HCT116 (cell line): Measurements from ENCODE around the gene HSPBAP1. TPM values are rescaled to one million over a fixed set of nuclear protein-coding genes. Genes with fewer than 3 reads are reported as not detected.

Source experiments
- ATAC-seq: fragments of 200-7000 bp; cut with Tn5 transposase; 2 replicates; pipeline ENCODE4 v1.9.1; 2020; ENCODE audit warnings: mild to moderate bottlenecking, moderate library complexity
- BruUV-seq: library from RNA; stranded (reverse); fragments of 400-500 nt; replicated peaks from 2 replicates; lab custom pipeline; 2021; lab: Mats Ljungman, UMichigan
- CTCF ChIA-PET: fragments of 300-600 bp; sonication (Branson Sonifier 250); formaldehyde crosslinking; loops from one replicate; lab custom pipeline; 2021; ENCODE audit warnings: antibody characterized with exemption; lab: Charles Lee
- POLR2A ChIA-PET: fragments of 300-600, 350-600 bp; sonication (Branson Sonifier 250); formaldehyde crosslinking; loops from one replicate; lab custom pipeline; 2021; ENCODE audit warnings: antibody characterized with exemption; lab: Charles Lee
- RAD21 ChIA-PET, 2 experiments: fragments of 300-600 bp; sonication (Branson Sonifier 250); formaldehyde crosslinking; loops; one replicate each; lab custom pipeline; 2023; ENCODE audit warnings: low total read pairs in 2 of 2; ENCODE audit not compliant: uncharacterized antibody in 2 of 2, unreplicated experiment in 2 of 2, low non-redundant PET in 1 of 2; lab: Charles Lee
- DNase-seq: peaks from one replicate; pipeline ENCODE4 v3.0.0-alpha.2; 2010; ENCODE audit warnings: low read depth, low spot score
- H2AFZ ChIP-seq: fragments of 200-600 bp; shearing (Covaris generic), sonication (generic); 2 replicates; pipeline ENCODE4 v1.6.1; 2017; ENCODE audit warnings: low read depth, mixed run types, mixed read lengths, antibody characterized with exemption, low read length; ENCODE audit not compliant: poor library complexity, severe bottlenecking
- H3K27ac ChIP-seq: 2 replicates; pipeline ENCODE4 v1.5.1; 2012; ENCODE audit warnings: low read depth, low read length
- H3K27me3 ChIP-seq: fragments of 200-600 bp; sonication (generic); 2 replicates; pipeline ENCODE4 v1.6.1; 2016; ENCODE audit warnings: mixed run types, low read length, mixed read lengths; ENCODE audit not compliant: insufficient read depth
- H3K36me3 ChIP-seq, 2 experiments: fragments of 200-500 bp in 1 of 2; fragments of 200-600 bp in 1 of 2; sonication (Bioruptor generic) in 1 of 2; sonication (generic) in 1 of 2; 2 replicates each; pipeline versions ENCODE4 v1.5.1 to v1.6.1; 2014 to 2016; ENCODE audit warnings: low read length in 2 of 2, inconsistent platforms in 1 of 2, mixed read lengths in 1 of 2, mixed run types in 1 of 2; ENCODE audit not compliant: insufficient read depth in 2 of 2, control insufficient read depth in 1 of 2
- H3K4me1 ChIP-seq, 2 experiments: fragments of 200-600 bp in 1 of 2; sonication (generic) in 1 of 2; 2 replicates each; pipeline versions ENCODE4 v1.5.1 to v1.6.1; 2012 to 2017; ENCODE audit warnings: low read length in 2 of 2, inconsistent platforms in 1 of 2, mild to moderate bottlenecking in 1 of 2, mixed read lengths in 1 of 2, mixed run types in 1 of 2, moderate library complexity in 1 of 2; ENCODE audit not compliant: insufficient read depth in 2 of 2, control insufficient read depth in 1 of 2
- H3K4me2 ChIP-seq: fragments of 200-600 bp; sonication (generic); 2 replicates; pipeline ENCODE4 v1.6.1; 2017; ENCODE audit warnings: mixed run types, low read length, mixed read lengths
- H3K4me3 ChIP-seq, 2 experiments: fragments of 200-600 bp in 1 of 2; sonication (generic) in 1 of 2; replicated peaks in 1 of 2; 2 replicates each; pipeline ENCODE4 v1.5.1; 2011 to 2016; ENCODE audit warnings: low read length in 2 of 2, control low read depth in 1 of 2, low read depth in 1 of 2, mild to moderate bottlenecking in 1 of 2, mixed read lengths in 1 of 2, mixed run types in 1 of 2
- H3K79me2 ChIP-seq: fragments of 200-600 bp; sonication (generic); 2 replicates; pipeline ENCODE4 v1.6.1; 2017; ENCODE audit warnings: mild to moderate bottlenecking, mixed run types, low read length, moderate library complexity, mixed read lengths; ENCODE audit not compliant: insufficient read depth
- H3K9ac ChIP-seq: fragments of 200-600 bp; sonication (generic); 2 replicates; pipeline ENCODE4 v1.6.1; 2016; ENCODE audit warnings: low read length, mixed read lengths
- H3K9me2 ChIP-seq: fragments of 200-600 bp; sonication (generic), shearing (Covaris generic); 2 replicates; pipeline ENCODE4 v1.6.1; 2017; ENCODE audit warnings: mixed run types, mild to moderate bottlenecking, moderate library complexity; ENCODE audit not compliant: insufficient read depth
- H3K9me3 ChIP-seq, 2 experiments: fragments of 200-500 bp in 1 of 2; fragments of 200-600 bp in 1 of 2; sonication (Bioruptor generic) in 1 of 2; sonication (generic) in 1 of 2; 2 replicates each; pipeline ENCODE4 v1.6.1; 2014 to 2017; ENCODE audit warnings: low read length in 2 of 2, mixed read lengths in 2 of 2, inconsistent platforms in 1 of 2, low read depth in 1 of 2, mild to moderate bottlenecking in 1 of 2, mixed run types in 1 of 2, moderate library complexity in 1 of 2; ENCODE audit not compliant: control insufficient read depth in 1 of 2, insufficient read depth in 1 of 2
- H4K20me1 ChIP-seq: fragments of 200-600 bp; sonication (generic), shearing (Covaris generic); 2 replicates; pipeline ENCODE4 v1.6.1; 2017; ENCODE audit warnings: mixed run types, mild to moderate bottlenecking, moderate library complexity; ENCODE audit not compliant: insufficient read depth
- CBX3 ChIP-seq: IDR thresholded peaks from 2 replicates; pipeline ENCODE4 v1.6.1; 2012; ENCODE audit warnings: low read depth
- EGR1 ChIP-seq: IDR thresholded peaks from 2 replicates; pipeline ENCODE4 v1.6.1; 2012; ENCODE audit warnings: low read depth
- ELF1 ChIP-seq: IDR thresholded peaks from 2 replicates; pipeline ENCODE4 v1.6.1; 2012; ENCODE audit warnings: low read depth, borderline replicate concordance
- EZH2phosphoT487 ChIP-seq: fragments of 200-600 bp; IDR thresholded peaks from 2 replicates; pipeline ENCODE4 v1.6.1; 2018; ENCODE audit warnings: antibody characterized with exemption, borderline replicate concordance
- JUND ChIP-seq: IDR thresholded peaks from 2 replicates; pipeline ENCODE4 v1.6.1; 2012
- POLR2AphosphoS5 ChIP-seq: IDR thresholded peaks from 2 replicates; pipeline ENCODE4 v1.6.1; 2011; ENCODE audit warnings: mild to moderate bottlenecking, low read depth, low read length, moderate library complexity
- SRF ChIP-seq: IDR thresholded peaks from 2 replicates; pipeline ENCODE4 v1.6.1; 2012; ENCODE audit warnings: low read depth
- YY1 ChIP-seq: IDR thresholded peaks from 2 replicates; pipeline ENCODE4 v1.6.1; 2011; ENCODE audit warnings: low read length, low read depth, moderate library complexity, mild to moderate bottlenecking; ENCODE audit not compliant: insufficient replicate concordance; ENCODE audit errors: extremely low read depth
- ZBTB33 ChIP-seq: IDR thresholded peaks from 2 replicates; pipeline ENCODE4 v1.6.1; 2011; ENCODE audit warnings: mild to moderate bottlenecking, low read length, moderate library complexity; ENCODE audit not compliant: insufficient replicate concordance; ENCODE audit errors: extremely low read depth
- ZFX ChIP-seq: fragments of 450-650 bp; IDR thresholded peaks from 2 replicates; pipeline ENCODE4 v1.6.1; 2017
- ZNF274 ChIP-seq: fragments of 200-500 bp; sonication (Bioruptor generic); IDR thresholded peaks from 2 replicates; pipeline ENCODE4 v1.6.1; 2014; ENCODE audit warnings: mild to moderate bottlenecking, low read depth, low read length, inconsistent platforms
- intact Hi-C: fragments of 100-400 bp; cut with micrococcal nuclease; formaldehyde crosslinking; loops from 2 replicates; pipeline ENCODE4 v1.10.0; 2022
- total RNA-seq: library from RNA; stranded (reverse); gene quantifications from one replicate; pipeline ENCODE4 v1.2.1, GENCODE V29; 2021; ENCODE audit not compliant: unreplicated experiment
- TF ChIP-seq, protein P1 (sequence below): IDR thresholded peaks from 2 replicates; pipeline ENCODE4 v1.6.1; 2012
- TF ChIP-seq, protein P2 (sequence below), 3 experiments: fragments of 200-600 bp in 1 of 3; sonication (generic) in 1 of 3; IDR thresholded peaks in 2 of 3; conservative IDR thresholded peaks in 1 of 3; 2 replicates each; pipeline ENCODE4 v1.5.1; 2012 to 2017; ENCODE audit warnings: low read depth in 2 of 3, low read length in 2 of 3, antibody characterized with exemption in 1 of 3, borderline replicate concordance in 1 of 3, control low read depth in 1 of 3, mild to moderate bottlenecking in 1 of 3, mixed read lengths in 1 of 3, mixed run types in 1 of 3, moderate library complexity in 1 of 3; ENCODE audit not compliant: insufficient read depth in 1 of 3

Gene HSPBAP1
- total RNA-seq, 1 experiment from 2014 or later: 6.6 TPM

DNA sequence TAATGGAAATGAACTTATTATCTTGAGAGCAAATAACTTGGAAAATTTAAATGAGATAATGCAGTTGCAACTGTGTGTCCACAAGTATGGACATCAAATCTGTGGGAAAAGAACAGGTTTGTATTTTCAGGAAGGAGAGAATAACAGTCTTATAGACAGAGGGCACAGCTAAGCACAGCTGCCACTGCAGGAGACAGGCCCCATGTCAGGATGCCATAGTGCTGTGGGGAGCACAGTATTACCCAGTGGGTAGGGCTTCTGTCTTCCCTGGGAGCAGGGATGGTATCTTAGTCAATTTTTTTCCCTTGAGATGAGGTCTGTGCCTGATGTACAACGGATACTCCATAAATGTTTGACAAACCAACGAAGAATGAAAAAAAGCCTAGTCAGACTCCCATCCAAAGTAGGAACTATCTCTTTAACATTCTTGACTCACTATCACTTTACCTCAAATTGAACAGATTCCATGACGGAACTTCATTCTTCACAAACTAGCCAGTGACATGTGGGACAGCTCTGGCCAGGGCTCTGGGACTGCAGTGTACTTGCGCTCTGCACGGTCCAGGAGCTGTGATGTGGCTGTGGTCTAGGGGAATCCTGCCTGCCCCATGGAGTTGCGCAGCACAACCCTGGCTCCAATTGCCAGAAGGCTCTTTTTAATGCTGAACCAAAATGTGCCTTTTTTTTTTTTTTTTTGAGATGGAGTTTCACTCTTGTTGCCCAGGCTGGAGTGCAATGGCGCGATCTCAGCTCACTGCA, 64.7 kb downstream of the HSPBAP1 start:
- intact Hi-C loops: no loop called here
- Histone ChIP-seq H3K4me1 (no peaks in the 10 kb centered on the region), H3K4me2 (no peak overlapping the region), H3K27ac (no peak overlapping the region), H3K9me2 (no peaks in the 10 kb centered on the region), H2AFZ (no peak overlapping the region), H3K4me3 (no peak overlapping the region), H3K36me3 (no peaks in the 10 kb centered on the region), H3K9me3 (no peaks in the 10 kb centered on the region), H3K27me3 (no peaks in the 10 kb centered on the region), H4K20me1 (no peaks in the 10 kb centered on the region), H3K9ac (no peak overlapping the region), H3K79me2 (no peaks in the 10 kb centered on the region)
- DNase-seq (no peak), ATAC-seq (no peak)
- POLR2A ChIA-PET: no interaction called here
- TSS peak; percentile 28 for BruUV-seq
- TF ChIP-seq ZFX: no peak
- TF ChIP-seq POLR2AphosphoS5: no peak
- no peak for TF ChIP-seq ZNF274
- no peak for TF ChIP-seq CBX3
- TF ChIP-seq JUND: no peak
- no peak for TF ChIP-seq YY1
- CTCF ChIA-PET: no interaction called here
- RAD21 ChIA-PET: no interaction called here

GRCh38 chr3:122728186-122728585, 65.4 kb downstream of the HSPBAP1 start:
- no peaks in the 10 kb centered on the region for H4K20me1 ChIP-seq
- DNase-seq (no peak), ATAC-seq (no peak)
- no peaks in the 10 kb centered on the region for H3K9me2 ChIP-seq
- CTCF ChIA-PET: no interaction called here
- no TSS peak for BruUV-seq
- H3K4me3 ChIP-seq: no peak overlapping the region
- H3K27me3 ChIP-seq: no peaks in the 10 kb centered on the region
- H3K36me3 ChIP-seq: no peaks in the 10 kb centered on the region
- H2AFZ ChIP-seq: no peak overlapping the region
- no peaks in the 10 kb centered on the region for H3K9me3 ChIP-seq
- no peak overlapping the region for H3K4me2 ChIP-seq
- H3K9ac ChIP-seq: no peak overlapping the region
- intact Hi-C loops: no loop called here
- POLR2A ChIA-PET: no interaction called here
- H3K79me2 ChIP-seq: no peaks in the 10 kb centered on the region
- H3K4me1 ChIP-seq: no peaks in the 10 kb centered on the region
- H3K27ac ChIP-seq: no peak overlapping the region
- RAD21 ChIA-PET: no interaction called here
- no peak for TF ChIP-seq EGR1
- TF ChIP-seq ZBTB33: no peak
- no peak for TF ChIP-seq SRF
- TF ChIP-seq ZNF274: no peak
- TF ChIP-seq, protein P1, sequence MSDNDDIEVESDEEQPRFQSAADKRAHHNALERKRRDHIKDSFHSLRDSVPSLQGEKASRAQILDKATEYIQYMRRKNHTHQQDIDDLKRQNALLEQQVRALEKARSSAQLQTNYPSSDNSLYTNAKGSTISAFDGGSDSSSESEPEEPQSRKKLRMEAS: no peak
- TF ChIP-seq, protein P2, sequence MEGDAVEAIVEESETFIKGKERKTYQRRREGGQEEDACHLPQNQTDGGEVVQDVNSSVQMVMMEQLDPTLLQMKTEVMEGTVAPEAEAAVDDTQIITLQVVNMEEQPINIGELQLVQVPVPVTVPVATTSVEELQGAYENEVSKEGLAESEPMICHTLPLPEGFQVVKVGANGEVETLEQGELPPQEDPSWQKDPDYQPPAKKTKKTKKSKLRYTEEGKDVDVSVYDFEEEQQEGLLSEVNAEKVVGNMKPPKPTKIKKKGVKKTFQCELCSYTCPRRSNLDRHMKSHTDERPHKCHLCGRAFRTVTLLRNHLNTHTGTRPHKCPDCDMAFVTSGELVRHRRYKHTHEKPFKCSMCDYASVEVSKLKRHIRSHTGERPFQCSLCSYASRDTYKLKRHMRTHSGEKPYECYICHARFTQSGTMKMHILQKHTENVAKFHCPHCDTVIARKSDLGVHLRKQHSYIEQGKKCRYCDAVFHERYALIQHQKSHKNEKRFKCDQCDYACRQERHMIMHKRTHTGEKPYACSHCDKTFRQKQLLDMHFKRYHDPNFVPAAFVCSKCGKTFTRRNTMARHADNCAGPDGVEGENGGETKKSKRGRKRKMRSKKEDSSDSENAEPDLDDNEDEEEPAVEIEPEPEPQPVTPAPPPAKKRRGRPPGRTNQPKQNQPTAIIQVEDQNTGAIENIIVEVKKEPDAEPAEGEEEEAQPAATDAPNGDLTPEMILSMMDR (IDR thresholded peaks at IDR 0.05 in 2 of 3, conservative IDR thresholded peaks at IDR 0.05 in 1 of 3; ENCODE audit: borderline replicate concordance in 1 of 3, insufficient read depth in 1 of 3, low read depth in 2 of 3, low read length in 2 of 3): no peak
- TF ChIP-seq EZH2phosphoT487: no peak
- TF ChIP-seq ELF1: no peak
